Pancreas (tissue), 10 donors: ENCODE measurements around the gene TMX4. TPM values are rescaled to one million over a fixed set of nuclear protein-coding genes. Genes with fewer than 3 reads are reported as not detected.

Source experiments
- ATAC-seq, 4 donors: fragments of 200-7000 bp; cut with Tn5 transposase; one replicate each; pipeline versions ENCODE4 v1.8.0 to v1.9.1; 2020; ENCODE audit warnings: mild to moderate bottlenecking in 4 of 4, moderate library complexity in 4 of 4
- DNase-seq, 6 donors: peaks; one replicate each; pipeline ENCODE4 v3.0.0-alpha.2; 2020
- FAIRE-seq: peaks from 2 replicates; lab custom pipeline; 2012; peaks lifted over from hg19 to GRCh38; lab: Jason Lieb, UNC
- H3K27ac ChIP-seq, 4 donors: fragments of 200-600 bp; sonication (generic); 1 replicate in 3 of 4; 2 replicates in 1 of 4; pipeline versions ENCODE4 v1.5.0 to v1.8.0; 2020
- H3K27me3 ChIP-seq, 4 donors: fragments of 200-600 bp; one replicate each; pipeline ENCODE4 v1.8.0; 2021
- H3K36me3 ChIP-seq, 3 donors: fragments of 200-600 bp; sonication (generic) in 1 of 3; one replicate each; pipeline versions ENCODE4 v1.5.0 to v1.8.0; 2020 to 2021
- H3K4me1 ChIP-seq, 3 donors: fragments of 200-600 bp; one replicate each; pipeline ENCODE4 v1.8.0; 2021
- H3K4me3 ChIP-seq, 4 donors: fragments of 200-600 bp; sonication (generic) in 2 of 4; one replicate each; pipeline versions ENCODE4 v1.5.0 to v1.8.0; 2020 to 2021
- H3K9me3 ChIP-seq, 4 donors: fragments of 200-600 bp; one replicate each; pipeline ENCODE4 v1.8.0; 2021
- CTCF ChIP-seq, 4 donors: fragments of 200-600 bp; sonication (generic) in 3 of 4; IDR thresholded peaks; one replicate each; pipeline versions ENCODE4 v1.5.0 to v1.8.0; 2021; ENCODE audit warnings: antibody characterized with exemption in 4 of 4
- WGBS, 2 donors: extraction: QIAGEN DNeasy Blood & Tissue Kit; methylation state at CpG; one replicate each; pipeline ENCODE4 v1.1.7; 2013; 5-methylcytosine and 5-hydroxymethylcytosine counted together
- intact Hi-C, 3 donors: fragments of 100-400 bp; cut with DNase I; formaldehyde crosslinking; loops; one replicate each; pipeline versions ENCODE4 v1.11.1 to v1.14.2; 2022
- polyA plus RNA-seq, 2 donors: library from polyadenylated mRNA; stranded (reverse); fragments of 200-250 nt; gene quantifications; one replicate each; pipeline ENCODE4 v1.2.3, GENCODE V29; 2013
- total RNA-seq, 6 donors: library from RNA; stranded (reverse); fragmentation: NEBNext Ultra II Directional in 4 of 6; extraction: Animal tissue kit (Norgen Biotek cat#: 25700) in 4 of 6; gene quantifications; one replicate each; pipeline versions ENCODE4 v1.2.1 to v1.2.4, GENCODE V29; 2021 to 2023
- donor health status: healthy with polysubstance abuse.
- donor health status: DM: no; HTN: no; CAD: no; lungs with moderate emphysema.
- donor health status: DM: no; HTN: no; CAD: no.
- donor health status: control.
- donor health status: control.
- donor health status: Bipolar disorder and iron deficiency.
- donor health status: DM: yes; HTN: yes; CAD: no.
- donor health status: DM: no; HTN: no; CAD: no.
- donor health status: DM: no; HTN: no; CAD: no.
- donor health status: DM: yes; HTN: yes; CAD: no.

TMX4 gene, protein sequence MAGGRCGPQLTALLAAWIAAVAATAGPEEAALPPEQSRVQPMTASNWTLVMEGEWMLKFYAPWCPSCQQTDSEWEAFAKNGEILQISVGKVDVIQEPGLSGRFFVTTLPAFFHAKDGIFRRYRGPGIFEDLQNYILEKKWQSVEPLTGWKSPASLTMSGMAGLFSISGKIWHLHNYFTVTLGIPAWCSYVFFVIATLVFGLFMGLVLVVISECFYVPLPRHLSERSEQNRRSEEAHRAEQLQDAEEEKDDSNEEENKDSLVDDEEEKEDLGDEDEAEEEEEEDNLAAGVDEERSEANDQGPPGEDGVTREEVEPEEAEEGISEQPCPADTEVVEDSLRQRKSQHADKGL
- total RNA-seq (10 to 100 TPM; 17.3 to 31.6 (median 26.1) TPM), polyA plus RNA-seq (10 to 100 TPM in 1 of 2 donors, 1 to 10 TPM in 1; 5.6 to 18.9 TPM)

DNA sequence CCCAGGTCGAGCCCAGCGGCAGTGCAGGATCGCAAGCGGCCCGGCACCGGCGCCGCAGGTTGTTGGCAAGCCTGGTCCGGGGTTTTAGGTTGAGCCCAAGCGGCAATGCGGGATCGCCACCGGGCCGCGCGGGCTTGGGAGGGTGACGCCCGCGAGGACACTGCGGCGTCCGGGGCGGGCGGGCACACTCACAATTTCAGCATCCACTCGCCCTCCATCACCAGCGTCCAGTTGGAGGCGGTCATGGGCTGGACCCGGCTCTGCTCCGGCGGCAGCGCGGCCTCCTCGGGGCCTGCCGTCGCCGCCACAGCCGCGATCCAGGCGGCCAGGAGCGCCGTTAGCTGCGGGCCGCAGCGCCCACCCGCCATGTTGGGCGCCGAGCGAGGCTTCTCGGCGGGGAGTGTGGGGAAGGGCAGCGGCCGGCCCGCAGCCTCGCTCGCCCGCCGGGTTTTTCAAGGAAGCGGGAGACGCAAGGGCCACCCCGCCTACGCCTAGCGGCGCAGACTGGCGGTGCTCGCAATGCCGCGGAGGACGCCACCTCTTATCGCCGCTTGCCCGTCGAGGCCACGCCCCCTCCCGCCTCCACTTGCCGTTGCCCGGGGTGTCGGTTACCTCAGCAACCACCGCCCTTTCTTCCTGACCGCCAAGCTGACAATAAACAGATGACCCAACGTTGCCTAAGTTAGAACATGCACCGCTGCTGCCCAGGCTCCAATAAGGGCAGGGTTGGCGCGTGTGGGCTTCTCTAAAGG is at the start of gene TMX4:
Gene TMX4 (minus strand): TSS at position 516 of the 752 bp plus-strand sequence. CDS start 148 bp downstream, at position 368.
- Histone ChIP-seq H3K36me3 (no peaks in the 10 kb centered on the region), H3K4me3 (peak within 1 kb of the TSS; percentile 61 to 96 (median 86)), H3K27me3 (no peaks in the 10 kb centered on the region), H3K27ac (peak within 1 kb of the TSS; percentile 91 to 98 (median 98)), H3K9me3 (no peaks in the 10 kb centered on the region), H3K4me1 (peaks cover 0 to 8% (median 0%) of the 10 kb centered on the region in 3 donors)
- whole genome bisulfite sequencing, 2 donors, result 0% methylated on average over 79 to 83 of the region's 83 CpGs
- FAIRE-seq, result peak; percentile 23
- TF ChIP-seq CTCF (IDR thresholded peaks at IDR 0.05), result peak; percentile 23 to 66 (median 46)
- DNase-seq, result peak; percentile 98 to 99 (median 99)
- intact Hi-C loops, result no loop called here
- ATAC-seq, result peak; percentile 96 to 97 (median 97)

- Histone ChIP-seq H3K4me1 (no peaks in the 10 kb centered on the region), H3K27me3 (peaks cover 0 to 7% (median 0%) of the 10 kb centered on the region in 4 donors), H3K36me3 (no peaks in the 10 kb centered on the region), H3K9me3 (no peaks in the 10 kb centered on the region), H3K4me3 (no peak overlapping the region), H3K27ac (no peak overlapping the region)
- DNase-seq (no peak), ATAC-seq (no peak), FAIRE-seq (no peak)
- 77 to 85% methylated on average over 5 of the region's 5 CpGs for WGBS, 2 donors
- TF ChIP-seq CTCF (IDR thresholded peaks at IDR 0.05), result no peak
- intact Hi-C loops, result no loop called here
Observed at GRCh38 chr20:8067082-8067481, 47.5 kb upstream of the TMX4 start.

- DNase-seq (no peak), ATAC-seq (no peak), FAIRE-seq (no peak)
- intact Hi-C loops, result no loop called here
- Histone ChIP-seq H3K27ac (no peak overlapping the region), H3K4me1 (no peaks in the 10 kb centered on the region), H3K9me3 (no peaks in the 10 kb centered on the region), H3K4me3 (no peak overlapping the region), H3K36me3 (no peaks in the 10 kb centered on the region), H3K27me3 (peaks cover 0 to 7% (median 0%) of the 10 kb centered on the region in 4 donors)
- TF ChIP-seq CTCF (IDR thresholded peaks at IDR 0.05), result no peak
- WGBS, 2 donors, result 61 to 80% methylated on average over 2 of the region's 2 CpGs
Observed at GRCh38 chr20:8066662-8067061, 47.1 kb upstream of the TMX4 start.

- Histone ChIP-seq H3K4me1 (no peaks in the 10 kb centered on the region), H3K4me3 (no peak overlapping the region), H3K9me3 (no peaks in the 10 kb centered on the region), H3K27me3 (peaks cover 0 to 7% (median 0%) of the 10 kb centered on the region in 4 donors), H3K27ac (no peak overlapping the region), H3K36me3 (no peaks in the 10 kb centered on the region)
- TF ChIP-seq CTCF (IDR thresholded peaks at IDR 0.05), result no peak
- intact Hi-C loops, result no loop called here
- no peak for FAIRE-seq
- ATAC-seq, result no peak
- DNase-seq, result no peak
- 86 to 89% methylated on average over 2 of the region's 2 CpGs for WGBS, 2 donors
Observed at GRCh38 chr20:8065691-8066090, 46.1 kb upstream of the TMX4 start.
